ENCODE measurements around the gene FGFR3.

- TF ChIP-seq POLR2A (IDR thresholded peaks at IDR 0.05) (peak in 1 of 4 donors; percentile 5), CTCF (IDR thresholded peaks at IDR 0.05) (no peak), EP300 (IDR thresholded peaks at IDR 0.05) (no peak), POLR2AphosphoS5 (IDR thresholded peaks at IDR 0.05) (no peak)
These were observed 1.1 kb downstream of the FGFR3 start for GRCh38 chr4:1793940-1794808.

Data from upper lobe of left lung (tissue), 4 donors.